NCI-H128 (cell line): ENCODE data around the gene TRIP10.
"Not testable (repeated sequence)": the region's sequence is repeated elsewhere in the genome, so short reads cannot be mapped to it uniquely, and the experiment has no call there.

ENCODE experiments used
- DNase-seq: peaks from one replicate; lab custom pipeline; 2025; ENCODE audit not compliant: unreplicated experiment; lab: John Stamatoyannopoulos, UW

Gene TRIP10

DNA sequence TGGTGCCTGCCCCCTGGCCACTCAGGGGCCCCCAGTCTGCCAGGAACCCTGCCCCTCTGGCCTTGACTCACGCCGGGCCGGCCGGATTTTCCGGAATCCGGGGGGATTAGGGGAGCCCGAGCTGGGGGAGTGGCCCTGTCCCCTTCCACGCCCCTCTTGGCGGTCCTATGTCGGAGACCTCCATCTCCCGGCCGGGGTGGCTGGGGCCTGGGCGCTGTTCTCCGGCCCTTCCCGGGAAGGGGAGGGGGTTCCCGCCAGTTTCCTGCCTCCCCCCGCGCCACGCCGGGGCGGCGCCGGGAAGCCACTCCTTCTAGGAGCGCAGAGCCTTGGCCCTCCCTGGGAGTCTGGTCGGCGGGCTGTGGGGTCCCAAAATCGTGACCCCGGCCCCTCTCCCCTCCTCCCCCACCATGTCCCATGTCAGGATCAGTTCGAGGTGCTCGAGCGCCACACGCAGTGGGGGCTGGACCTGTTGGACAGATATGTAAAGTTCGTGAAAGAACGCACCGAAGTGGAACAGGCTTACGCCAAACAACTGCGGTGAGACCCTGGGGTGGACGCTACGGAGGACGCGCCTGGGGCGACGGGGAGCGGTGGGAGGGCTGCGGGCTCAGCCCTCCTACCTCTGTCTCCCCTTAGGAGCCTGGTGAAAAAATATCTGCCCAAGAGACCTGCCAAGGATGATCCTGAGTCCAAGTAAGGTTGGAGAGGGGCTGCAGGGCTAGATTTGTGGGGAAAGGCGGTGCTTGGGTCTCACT, 1.3 kb downstream of the TRIP10 start:
- no peak for DNase-seq

DNA sequence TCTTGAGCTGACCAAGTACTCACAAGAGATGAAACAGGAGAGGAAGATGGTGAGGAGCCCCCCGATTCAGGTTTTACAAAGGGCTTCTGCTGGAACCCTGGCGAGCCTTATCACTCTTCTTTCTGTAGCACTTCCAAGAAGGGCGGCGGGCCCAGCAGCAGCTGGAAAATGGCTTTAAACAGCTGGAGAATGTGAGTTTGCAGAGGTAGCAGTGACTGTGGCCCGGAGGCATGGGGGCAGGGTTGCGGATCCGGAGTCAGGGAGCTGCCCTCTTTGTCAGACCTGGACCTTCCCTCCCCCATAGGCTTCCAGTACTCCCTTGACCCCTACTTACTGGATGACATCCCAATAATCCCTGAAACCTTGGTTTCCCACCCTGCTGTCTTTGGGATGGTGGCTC, 3.6 kb downstream of the TRIP10 start:
- no peak for DNase-seq

DNA sequence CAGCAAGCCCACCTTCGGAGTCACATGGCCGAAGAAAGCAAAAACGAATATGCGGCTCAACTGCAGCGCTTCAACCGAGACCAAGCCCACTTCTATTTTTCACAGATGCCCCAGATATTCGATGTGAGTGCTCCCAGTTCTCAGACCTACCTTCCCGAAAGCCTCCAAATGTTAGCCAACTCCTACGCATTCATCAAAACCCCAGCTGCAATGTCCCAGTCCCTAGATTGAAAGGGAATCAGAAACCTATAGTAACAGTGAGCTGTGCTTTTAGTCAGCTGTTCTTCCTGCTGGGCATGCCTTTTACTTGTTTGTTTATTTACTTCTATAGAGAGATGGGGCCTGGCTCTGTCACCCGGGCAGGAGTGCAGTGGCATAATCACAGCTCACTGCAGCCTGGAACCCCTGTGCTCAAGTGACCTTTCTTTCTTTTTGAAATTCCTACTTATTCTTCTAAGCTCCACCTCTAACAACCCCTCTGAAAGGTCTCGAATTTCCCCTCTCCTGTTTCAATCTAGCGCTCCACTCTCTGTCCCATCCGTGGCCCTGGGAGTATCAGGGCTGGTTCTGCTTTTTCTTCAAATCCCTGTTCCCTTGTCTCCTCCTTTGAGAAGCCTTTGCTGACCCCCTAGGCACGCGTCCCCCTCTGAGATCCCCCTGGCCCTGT, 4.4 kb downstream of the TRIP10 start:
- DNase-seq, result no peak

DNA sequence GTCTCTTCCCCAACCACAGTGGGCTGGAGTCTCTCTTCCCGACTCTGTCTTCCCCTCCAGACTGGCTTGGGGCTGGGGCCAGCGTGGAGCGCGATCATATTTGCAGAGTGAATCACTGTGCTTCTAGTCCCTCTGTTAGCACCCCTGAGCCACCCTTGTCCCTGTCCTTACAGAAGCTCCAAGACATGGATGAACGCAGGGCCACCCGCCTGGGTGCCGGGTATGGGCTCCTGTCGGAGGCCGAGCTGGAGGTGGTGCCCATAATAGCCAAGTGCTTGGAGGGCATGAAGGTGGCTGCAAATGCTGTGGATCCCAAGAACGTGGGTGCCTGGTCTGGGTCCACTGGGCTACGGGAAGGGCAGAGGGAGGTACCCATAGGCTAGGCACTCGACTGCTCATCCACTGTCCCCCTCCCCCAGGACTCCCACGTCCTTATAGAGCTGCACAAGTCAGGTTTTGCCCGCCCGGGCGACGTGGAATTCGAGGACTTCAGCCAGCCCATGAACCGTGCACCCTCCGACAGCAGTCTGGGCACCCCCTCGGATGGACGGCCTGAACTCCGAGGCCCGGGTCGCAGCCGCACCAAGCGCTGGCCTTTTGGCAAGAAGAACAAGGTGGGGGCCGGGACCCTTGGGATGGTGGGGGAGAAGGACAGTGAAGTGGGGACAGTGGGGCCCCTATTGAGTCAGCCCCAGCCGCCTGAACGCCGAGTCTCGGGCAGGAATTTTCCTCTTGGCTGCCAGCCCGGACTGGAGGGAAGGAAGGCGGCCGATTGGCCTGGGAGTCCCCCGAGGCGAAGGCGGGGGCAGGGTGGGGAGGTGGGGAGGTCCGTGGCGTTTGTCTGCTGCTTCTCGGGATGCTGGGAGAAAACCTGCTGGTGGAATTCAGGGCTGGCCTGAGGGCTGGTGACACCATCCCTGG, 5.2 kb downstream of the TRIP10 start:
- DNase-seq, result no peak

DNA sequence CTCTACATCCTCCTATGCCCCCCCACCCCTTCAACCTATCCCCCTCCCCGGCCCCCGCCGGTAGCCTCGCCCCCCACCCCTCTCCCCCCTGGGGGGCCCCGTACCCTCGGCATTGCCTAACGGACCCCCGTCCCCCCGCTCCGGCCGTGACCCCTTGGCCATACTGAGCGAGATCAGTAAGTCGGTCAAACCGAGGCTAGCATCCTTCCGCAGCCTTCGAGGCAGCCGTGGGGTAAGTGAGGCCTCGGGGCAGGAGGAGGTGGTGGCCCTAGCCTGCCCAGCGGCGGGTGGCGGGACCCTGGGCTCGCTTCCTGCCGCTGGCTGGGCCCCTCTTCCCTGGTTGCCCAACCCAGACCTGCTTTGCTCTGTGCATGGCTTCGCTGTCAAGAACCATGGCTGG, 6.5 kb downstream of the TRIP10 start:
- DNase-seq, result no peak

DNA sequence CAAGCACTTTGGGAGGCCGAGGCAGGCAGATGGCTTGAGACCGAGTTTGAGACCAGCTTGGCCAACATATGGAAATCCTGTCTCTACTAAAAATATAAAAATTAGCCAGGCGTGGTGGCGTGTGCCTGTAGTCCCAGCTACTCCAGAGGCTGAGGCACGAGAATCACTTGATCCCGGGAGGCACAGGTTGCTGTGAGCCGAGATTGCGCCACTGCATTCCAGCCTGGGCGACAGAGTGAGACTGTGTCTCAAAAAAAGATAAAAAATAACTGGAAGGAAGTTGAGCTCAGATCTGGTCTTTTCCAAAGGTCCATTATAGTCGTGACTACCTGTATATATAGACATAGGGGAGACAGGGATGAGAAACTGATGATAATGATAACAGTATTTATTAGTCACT, 9.1 kb downstream of the TRIP10 start:
- not testable (repeated sequence) for DNase-seq

DNA sequence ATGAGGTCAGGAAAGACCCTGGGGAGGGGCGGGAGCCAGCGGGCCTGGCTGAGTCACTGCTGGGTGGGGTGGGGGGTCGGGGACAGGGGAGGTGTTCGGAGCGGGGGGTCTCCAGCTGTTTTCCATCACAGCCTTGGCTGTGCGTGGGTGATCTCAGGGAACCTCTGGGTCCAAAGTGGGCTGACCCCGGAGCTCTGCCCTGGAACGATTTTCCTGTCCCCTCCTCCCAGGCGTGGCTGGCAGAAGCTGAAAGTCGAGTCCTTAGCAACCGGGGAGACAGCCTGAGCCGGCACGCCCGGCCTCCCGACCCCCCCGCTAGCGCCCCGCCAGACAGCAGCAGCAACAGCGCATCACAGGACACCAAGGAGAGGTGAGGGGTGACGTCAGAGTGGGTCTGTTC, 10.6 kb downstream of the TRIP10 start:
- DNase-seq, result no peak

DNA sequence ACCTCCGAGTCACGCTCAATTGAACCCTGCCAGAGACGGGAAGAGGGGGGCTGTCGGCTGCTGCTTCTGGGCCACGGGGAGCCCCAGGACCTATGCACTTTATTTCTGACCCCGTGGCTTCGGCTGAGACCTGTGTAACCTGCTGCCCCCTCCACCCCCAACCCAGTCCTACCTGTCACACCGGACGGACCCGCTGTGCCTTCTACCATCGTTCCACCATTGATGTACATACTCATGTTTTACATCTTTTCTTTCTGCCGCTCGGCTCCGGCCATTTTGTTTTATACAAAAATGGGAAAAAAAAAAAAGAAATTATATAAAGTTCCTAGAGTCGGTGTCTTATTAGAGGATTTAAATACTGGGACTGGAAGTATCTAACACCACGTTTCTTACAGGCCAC, 11.7 kb downstream of the TRIP10 start:
- DNase-seq, result no peak

DNA sequence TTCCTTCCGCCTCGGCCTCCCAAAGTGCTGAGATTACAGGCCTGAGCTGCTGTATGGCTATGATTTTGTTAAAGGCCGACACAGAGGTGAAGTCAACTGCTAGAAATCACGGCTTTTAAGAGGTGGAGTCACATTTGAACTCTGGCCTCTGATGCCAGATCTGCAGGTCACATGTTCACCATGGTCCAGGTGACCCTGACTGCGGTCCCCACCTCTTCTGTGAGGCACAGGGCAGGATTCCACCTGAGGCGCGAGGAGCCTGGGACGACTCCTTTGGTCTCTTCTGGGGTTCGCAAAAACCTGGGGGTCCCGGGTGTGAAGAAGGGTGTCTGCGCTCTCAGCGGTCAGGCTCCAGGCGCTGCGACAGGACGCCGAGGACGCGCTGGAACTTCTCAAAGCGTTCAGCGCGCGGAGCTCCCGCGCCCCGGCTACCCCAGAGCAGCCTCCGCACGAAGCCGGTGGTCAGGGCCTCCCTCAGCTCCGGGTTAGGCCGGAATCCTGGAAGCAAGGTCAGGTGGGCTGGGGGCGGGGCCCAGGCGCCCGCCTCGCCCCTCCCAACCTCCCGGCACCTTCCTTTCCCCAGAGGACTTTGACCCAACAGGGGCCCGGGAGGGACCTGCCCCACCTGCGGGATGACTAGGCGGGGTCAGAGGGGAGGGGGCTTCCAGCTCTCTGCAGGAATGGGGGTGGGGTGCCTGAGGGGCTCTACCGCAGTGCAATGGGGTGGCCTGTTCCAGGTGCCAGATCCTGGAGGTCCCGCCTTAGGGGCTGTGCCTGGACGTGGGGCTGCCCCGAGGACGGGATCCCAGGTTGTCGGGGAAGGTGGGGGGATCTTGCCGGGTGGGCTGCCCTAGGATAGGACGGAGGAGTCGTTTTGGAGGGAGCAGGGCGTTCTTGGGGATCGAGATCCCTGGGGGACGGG, 13.0 kb downstream of the TRIP10 start:
- DNase-seq, result no peak

DNA sequence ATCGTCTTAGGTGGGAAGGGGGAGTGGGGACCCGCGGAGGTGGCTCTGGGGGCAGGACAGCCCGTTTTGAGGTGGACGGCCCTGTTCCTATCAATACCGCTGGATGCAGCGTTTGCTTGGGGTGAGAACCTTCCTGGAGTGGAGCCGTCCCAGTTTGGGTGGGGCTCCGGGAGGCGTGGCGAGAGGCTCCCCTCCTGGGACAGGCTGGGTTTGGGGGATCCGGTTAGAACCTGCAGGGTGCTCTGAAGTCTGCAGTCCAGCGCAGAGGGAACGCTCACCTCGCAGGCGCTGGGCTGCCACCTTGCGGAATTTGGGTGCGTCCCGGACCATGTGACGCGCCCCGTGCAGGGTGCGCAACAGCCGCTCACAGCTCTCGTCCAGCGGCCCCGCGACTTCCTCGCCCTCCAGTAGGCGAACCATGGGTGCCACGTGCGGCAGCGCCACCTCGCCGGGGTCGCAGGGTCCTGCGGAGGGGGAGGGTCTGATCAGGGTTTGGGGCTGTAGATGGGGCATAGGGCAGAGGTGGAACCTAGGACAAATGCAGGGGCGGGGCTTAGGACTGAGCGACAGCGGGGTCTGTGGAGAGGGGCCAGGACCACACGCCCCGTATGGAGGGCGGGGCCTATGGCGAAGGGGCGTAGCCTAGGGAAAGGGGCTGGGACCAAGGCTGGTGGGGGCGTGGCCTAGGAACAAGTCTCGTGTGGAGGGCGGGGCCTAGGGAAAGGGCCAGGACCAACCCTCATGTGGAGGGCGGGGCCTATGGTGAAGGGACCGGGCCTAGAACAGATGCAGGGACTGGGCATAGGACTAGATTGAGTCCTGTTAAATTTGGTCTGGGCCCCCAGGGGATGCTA, 13.9 kb downstream of the TRIP10 start:
- DNase-seq, result no peak

DNA sequence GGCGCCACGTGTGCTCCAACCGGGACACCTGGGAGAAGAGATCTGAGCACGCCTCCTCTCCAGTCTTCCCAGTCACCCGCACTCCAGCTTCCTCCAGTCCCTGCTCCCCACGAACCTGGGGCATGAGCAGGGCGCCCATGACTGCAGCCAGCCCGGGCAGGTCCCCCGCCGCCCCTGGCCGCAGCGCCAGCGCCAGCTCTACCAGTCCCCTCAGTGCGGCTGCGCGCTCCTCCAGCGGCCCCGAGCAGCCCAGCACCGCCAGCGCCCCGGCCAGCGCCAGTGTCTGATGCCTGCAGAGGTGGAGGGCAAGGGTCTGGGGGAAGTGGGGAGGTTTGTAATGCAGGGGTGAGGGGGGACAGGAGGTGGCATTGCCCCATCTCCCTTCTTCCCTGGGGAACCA, 14.7 kb downstream of the TRIP10 start:
- DNase-seq, result no peak

DNA sequence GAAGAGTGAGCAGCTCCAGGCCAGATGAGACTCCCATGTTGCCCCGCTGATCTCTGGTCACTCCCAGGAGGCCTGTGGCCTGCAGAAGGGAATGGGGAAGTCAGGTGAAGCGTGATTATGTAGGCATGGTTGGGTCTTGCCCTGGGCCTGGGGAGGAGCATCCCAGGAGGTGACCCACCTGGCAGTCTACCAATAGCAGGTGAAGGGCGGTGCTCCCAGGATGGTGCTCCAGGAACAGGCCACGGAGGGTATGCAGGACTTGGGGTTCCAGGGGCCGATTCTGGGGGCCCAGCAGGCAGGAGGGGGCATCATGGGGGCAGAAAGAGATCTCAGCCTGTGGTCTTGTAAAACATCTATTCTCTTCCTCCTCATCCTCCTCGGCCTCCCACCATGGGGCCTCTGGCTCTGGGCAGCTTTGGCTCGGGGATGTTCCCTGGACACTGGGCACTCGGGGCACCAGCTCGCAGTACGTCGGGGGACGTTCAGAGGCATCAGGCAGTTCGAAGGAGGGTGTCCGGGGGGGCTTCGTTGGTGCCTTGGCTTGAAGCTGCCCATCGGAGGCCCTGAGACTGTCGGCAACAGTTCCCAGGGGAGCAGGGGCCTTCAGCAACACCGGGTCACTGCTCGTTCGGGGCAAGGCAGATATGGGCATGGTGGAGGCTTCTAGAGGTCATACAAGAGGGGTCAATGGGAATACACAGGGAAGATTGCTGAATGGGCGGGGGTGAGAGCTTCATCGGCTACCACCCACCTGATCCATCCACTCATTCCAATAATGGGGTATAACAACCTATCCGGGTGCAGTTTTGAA, 15.4 kb downstream of the TRIP10 start:
- no peak for DNase-seq

DNA sequence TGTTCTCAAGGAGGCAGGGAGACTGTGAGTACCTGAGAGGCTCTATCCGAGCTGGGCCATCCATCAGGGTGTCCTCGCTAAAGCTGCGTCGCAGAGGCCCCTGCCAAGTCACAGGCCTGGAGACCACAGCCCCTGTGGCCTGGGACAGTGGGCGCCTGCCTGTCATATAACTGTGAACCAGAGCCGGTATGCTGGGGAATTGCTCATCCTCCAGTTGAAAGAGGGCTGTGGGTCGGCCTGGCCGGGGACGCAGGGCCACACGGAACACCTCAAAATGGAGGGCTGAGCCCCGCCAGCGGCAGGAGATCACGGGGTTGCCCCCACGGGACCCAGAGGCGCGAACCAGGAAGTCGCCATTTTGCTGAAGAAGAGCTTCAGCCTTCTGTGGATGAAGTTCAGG, 21.1 kb downstream of the TRIP10 start:
- no peak for DNase-seq

DNA sequence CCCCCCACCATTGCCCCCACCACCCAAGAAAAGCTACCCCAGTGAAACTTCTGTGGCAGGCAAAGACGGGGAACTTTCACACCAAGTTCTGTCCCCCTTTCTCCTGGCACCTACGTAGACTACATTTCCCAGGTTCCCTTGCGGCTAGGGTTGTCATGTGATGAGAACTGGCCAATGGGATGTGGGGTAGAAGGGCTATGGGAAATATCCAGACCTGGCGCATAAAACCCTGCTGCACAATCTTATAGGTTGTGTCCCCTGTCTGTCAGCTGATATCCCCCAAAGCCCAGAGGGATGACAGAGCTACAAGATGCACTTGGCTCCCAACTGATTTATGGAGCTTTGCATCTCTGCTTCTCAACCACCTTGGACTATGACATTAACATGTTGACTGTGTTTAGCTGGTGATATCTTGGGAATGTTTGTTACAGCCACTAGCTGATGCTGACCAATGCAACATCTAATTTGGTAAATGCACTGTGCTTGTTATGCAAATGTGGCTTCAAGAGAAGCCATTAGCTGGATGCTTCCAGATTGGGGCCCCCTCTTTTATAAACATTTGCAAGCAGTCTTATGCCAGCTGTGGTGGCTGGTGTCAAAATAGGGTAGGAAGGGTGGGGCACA, 21.7 kb downstream of the TRIP10 start:
- no peak for DNase-seq

DNA sequence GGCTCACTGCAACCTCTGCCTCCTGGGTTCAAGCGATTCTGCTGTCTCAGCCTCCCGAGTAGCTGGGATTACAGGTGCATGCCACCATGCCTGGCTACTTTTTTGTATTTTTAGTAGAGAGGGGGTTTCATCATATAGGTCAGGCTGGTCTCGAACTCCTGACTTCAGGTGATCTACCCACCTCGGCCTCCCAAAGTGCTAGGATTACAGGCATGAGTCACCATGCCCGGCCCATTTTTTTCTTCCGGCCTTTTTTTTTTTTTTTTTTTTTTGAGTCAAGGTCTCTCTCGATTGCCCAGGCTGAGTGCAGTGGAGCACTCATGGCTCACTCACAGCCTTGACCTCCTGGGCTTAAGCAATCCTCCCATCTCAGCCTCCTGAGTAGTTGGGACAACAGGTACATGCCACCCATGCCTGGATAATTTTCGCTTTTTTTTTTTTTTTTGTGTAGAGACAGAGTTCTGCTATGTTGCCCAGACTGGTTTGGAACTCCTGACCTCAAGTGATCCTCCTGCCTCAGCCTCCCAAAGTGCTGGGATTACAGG, 22.8 kb downstream of the TRIP10 start:
- DNase-seq, result not testable (repeated sequence)

DNA sequence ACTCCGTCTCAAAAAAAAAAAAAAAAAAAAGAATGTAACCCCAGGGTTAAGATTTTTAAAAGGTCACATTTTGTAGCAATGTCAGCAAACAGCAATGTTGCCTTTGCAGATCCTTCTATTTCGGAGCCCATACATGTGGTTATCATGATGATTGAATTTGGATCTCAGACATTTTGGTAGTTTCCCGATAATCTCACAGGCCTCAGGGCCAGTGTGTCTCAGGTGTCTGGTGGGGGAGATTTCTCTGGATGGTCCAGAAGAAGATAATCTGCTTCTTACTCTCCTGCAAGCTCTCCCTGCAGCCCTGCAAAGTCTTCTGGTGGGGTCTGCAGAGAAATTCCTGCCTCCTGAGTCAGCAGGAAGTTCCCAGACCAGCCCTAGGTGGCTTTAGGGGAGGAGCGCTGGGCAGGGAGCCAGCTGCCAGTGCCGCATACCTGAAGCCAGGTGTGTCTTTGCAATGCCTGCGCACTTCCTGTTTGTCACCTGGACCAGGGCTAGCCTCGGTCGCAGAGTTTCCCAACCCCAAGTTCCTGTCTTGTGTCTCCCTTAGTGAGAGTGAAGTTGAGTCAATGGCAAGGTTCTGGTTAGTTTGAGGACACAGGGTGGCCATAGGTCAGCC, 26.4 kb downstream of the TRIP10 start:
- no peak for DNase-seq

DNA sequence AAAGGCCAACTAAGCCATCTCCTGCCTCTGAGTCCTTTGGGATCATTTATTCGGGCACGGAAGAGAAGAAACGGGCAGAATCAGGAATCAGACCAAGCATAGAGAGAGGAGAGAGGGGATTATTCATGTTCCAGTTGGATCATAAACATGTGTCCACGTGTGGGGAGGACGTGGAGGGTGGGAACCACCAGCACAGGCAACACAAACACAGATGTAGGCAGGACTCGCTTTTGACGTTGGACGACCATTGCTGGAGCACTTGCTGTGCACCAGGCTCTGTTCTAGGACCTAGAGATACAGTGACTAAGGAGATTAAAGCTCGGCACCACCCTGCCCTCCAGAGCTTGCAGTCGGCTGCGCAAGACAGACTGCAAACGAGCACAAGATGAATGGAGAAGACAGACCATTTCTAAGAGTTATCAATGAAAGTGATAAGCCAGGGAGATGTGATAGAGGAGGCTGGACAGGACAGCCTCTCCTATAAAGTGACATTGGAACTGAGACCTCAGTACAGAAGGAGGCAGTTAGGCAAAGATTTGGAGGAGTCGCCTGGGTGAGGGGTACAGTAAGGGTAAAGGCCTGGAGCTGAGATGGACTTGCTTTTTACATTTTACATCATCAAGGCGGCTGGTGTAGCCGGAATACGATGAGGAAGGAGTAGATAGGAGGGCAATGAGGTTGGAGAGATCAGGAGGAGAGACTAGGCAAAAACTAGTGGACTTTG, 27.0 kb downstream of the TRIP10 start:
- no peak for DNase-seq
